Measurements from ENCODE around the gene CGNL1.

DNA sequence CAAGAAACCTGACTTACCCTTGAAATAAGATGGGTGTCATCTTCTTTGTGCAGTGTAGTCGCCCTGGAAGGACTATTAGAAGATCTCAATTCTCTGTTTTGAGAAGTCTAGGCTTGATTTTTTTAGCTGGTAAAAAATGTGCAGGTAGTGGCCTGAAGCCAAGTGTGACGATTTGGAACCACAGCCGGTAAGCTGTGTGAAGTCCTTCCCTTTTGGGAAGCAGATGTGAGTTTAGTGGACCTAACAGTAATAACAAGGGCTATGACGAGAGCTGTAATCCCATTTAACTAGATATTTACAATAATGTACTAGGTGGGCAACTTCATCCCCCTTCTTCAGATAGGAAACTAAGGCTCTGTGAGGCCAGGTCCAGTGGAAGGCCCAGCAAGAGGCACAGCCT, 133.7 kb downstream of the CGNL1 start:
- TF ChIP-seq, protein P1, sequence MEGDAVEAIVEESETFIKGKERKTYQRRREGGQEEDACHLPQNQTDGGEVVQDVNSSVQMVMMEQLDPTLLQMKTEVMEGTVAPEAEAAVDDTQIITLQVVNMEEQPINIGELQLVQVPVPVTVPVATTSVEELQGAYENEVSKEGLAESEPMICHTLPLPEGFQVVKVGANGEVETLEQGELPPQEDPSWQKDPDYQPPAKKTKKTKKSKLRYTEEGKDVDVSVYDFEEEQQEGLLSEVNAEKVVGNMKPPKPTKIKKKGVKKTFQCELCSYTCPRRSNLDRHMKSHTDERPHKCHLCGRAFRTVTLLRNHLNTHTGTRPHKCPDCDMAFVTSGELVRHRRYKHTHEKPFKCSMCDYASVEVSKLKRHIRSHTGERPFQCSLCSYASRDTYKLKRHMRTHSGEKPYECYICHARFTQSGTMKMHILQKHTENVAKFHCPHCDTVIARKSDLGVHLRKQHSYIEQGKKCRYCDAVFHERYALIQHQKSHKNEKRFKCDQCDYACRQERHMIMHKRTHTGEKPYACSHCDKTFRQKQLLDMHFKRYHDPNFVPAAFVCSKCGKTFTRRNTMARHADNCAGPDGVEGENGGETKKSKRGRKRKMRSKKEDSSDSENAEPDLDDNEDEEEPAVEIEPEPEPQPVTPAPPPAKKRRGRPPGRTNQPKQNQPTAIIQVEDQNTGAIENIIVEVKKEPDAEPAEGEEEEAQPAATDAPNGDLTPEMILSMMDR (conservative IDR thresholded peaks at IDR 0.05; ENCODE audit: low read length): no peak
- no peak for TF ChIP-seq EZH2phosphoT487 (IDR thresholded peaks at IDR 0.05; ENCODE audit: borderline replicate concordance)

Measured in Loucy (cell line).